Activated CD8-positive, alpha-beta memory T cell treated with anti-CD3 and anti-CD28 coated beads, Interleukin-2, amount 50 U/mL, for 4 hours (primary cell): ENCODE data around the gene SUPT4H1.
"Not testable (repeated sequence)": the region's sequence is repeated elsewhere in the genome, so short reads cannot be mapped to it uniquely, and the experiment has no call there.

Experiments used
- DNase-seq: peaks from one replicate; pipeline ENCODE4 v3.0.0-alpha.2; 2020

The SUPT4H1 gene

DNA sequence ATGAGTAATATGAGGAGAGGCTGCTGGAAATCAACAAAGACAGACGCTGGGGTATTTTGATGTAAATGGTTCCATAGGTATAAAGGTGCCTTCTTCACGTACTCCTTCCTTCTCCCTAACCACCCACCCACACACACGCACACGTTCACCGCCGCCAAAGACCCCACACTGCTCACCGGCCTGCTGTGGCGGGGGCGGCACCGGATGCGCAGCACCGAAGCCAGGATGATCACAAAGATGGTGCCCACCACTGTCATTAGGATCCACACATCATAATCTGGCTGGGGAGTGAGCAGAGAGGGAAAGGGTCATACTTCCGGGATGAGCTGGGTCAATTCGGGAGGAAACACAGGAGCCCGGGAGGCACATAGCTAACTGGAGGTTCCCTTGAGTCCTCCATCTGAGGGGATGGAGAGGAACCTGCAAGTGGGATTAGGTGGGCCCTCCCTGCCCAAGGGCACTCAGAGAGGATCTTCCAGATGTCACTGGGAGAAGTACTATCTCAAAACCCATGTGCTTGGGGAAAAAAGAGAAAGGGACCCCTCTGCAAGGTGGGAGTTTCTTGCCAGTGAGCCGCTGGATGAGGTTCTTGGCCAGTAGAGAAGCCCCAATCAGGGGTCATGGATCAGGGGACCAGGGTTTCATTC is 10.5 kb upstream of the SUPT4H1 start:
- no peak for DNase-seq

DNA sequence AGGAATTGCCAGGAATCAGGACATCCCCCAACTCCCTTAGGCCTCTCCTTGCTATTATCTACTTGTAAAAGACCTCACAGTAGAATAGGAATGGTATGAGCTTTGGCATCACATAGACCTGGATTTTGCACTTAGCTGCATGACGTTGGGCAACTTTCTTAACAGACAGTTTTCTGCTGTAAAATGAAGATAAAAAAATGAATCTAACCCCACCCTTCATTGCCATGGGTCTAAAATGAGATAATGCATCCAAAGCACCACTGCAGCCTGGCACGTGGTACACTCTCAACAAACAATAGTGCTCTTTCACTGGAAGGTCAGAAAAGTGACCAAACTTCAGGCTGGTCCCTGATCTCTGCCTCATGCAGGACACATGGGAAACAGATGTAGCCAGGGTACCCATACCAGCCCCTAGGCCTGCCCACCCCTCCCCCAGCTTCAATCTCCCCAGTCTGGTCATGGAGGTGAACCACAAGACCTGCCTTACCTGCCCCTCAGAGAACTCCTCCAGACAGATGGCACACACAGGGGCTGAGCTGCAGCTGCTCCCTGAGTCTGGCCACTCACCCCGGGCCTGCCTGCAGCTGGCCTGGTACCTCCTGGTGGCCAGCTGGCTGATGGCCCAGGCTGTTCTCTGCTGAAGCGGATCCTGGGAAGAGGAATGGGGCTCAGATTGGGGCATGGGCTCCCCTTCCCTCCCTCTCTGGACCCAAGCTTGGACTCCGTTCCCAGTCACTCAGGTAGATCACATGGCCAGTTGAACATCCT is 8.5 kb upstream of the SUPT4H1 start:
- no peak for DNase-seq

DNA sequence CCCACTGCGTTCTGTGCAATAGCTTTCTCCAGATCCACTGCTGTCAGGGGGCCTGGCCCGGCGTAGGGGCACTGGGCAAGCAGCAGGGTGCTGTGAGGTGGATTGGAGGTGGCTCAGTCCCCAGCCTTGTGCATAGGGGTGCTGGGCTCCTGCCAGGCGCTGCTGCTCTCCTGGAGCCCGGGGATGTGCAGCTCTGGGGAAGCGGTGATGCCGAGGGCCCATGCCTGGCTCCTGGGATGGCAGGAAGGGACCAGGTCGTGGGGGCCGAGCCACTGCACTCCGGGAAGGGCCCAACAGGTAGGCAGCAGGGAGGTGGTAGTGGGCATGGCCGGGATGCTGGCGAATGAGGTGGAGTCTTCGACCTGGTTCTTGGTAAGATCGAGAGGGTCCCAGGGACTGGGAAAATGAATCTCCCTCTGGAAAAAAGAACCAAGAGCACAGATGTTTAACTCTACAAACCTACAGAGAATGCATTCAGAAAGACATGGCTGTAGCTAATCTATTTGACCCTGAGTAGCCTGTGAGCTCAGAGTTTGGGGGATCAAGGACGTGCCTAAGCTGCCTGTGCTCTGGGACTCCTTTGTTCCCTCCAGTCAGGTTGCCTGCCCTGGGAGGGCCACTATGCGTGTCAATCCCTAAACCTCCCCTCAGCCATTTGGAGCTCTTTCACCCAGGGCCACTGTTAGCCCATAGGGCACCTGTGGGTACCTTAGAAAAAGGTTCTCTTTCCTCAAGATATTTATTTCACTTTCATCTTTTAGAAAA is 6.6 kb upstream of the SUPT4H1 start:
- DNase-seq, result no peak

DNA sequence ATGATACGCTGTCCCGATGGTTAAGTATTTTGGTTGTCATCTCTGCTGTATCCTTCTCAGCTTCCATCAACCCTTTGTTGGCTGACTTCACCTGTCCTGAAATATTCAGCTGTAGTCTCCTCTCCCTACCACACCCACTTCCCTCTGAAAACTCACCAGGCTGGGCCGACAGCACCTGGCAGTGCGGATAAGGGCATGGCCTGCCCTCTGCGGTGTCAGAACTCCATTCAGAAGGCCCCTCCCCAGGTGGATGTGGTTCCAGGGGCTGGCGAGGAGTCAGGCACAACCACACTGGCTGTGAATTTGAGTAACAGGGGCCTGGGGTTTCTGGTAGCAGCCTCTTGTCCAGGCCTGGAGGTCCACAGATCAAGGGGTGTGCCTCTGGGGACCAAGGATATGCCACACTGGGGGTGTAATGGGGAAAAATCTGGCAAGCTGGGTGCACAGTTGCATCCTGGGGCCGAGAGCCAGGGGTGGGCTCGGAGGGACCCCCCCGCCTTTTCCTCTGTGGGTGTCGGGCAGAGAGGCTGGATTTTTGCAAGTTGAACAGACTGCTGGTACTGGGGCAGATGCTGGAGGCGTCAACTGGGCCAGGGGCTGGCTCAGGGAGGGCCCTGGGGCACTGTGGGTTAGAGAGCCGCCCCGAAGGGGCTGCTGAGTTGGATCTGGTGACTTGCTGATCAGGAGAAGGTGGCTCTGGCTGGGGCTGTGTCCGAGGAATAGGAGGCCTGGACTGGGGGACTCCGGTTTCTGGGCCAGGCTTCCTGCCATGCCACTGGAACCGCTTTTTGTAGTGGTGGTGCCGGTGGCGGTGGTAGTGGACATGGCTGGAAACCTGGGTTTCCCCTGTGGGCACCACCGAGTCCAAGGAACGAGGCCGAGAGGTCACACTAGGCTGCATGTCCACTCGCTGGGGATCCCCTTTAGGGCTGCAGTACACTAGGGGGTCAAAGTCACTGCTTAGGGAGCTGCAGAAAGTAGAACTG is 5.6 kb upstream of the SUPT4H1 start:
- DNase-seq, result no peak

DNA sequence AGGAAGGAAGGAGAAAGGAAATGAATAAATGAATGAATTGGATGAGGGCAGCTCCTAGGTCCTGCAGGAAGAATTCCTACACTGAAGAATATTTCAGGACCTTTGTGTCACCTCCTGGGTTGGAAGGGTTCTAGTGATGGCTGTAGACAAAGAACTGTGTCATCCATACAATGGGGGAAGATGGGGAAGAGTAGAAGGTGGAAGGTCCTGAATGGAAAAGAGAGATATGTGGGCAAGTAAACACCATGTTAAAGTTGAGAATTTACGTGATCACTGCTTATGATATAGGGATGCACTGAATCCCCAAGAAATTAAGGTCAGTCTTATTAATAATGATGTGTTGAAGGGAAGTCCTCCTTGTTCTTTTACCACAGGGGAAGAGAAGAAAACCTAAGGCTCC is 4.2 kb upstream of the SUPT4H1 start:
- DNase-seq, result no peak

DNA sequence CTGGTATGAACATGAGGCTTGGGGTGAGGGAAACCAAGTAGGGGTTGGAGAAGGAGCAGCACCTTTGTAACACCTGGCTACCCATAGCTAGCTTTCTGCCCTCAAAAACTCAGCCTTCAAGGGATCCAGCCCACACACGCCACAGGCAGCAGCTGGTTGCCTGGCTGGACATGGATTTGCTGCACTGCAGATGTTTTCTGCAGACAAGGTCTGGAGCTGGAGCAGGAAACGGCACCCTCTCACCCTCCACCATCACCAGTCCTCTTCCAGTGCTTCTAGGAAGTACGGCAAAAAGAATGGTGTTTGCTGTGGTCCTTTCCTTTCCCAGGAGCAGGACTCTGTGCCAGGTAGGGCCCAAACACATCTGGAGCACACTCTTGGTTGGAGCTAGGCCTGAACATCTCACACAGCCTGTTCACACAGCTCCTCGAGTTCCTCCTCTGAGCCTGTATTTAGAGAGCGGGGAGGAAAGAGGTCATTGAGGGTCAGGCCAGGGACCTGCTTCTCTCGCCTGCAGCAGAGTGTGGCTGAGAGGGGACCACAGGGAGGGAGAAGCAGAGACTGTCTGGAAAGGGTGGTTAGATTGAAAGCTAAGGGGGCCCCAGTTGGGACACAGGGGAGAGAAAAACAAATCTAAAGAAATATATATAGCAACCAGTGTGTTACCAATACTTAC is 2.7 kb upstream of the SUPT4H1 start:
- no peak for DNase-seq

DNA sequence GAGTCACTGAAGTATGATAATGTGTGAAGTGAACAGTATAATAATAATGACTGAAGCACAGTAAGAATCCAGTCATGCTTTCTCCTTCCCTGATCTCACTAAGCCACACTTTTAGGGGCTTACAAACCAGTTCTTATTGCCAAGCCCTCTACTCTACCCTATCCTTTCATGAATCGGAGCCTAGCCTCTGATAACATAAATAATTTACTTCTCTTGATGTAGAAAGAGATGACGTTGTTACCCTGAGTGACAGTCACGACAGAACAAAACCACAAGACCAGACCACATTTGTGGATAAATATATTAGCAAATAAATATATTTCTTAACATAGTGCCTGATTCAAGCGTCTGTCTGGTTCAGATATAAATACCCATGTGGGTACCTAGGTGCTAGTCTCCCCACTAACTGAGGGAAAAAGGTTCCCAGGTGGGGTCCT is 1.4 kb upstream of the SUPT4H1 start:
- no peak for DNase-seq

DNA sequence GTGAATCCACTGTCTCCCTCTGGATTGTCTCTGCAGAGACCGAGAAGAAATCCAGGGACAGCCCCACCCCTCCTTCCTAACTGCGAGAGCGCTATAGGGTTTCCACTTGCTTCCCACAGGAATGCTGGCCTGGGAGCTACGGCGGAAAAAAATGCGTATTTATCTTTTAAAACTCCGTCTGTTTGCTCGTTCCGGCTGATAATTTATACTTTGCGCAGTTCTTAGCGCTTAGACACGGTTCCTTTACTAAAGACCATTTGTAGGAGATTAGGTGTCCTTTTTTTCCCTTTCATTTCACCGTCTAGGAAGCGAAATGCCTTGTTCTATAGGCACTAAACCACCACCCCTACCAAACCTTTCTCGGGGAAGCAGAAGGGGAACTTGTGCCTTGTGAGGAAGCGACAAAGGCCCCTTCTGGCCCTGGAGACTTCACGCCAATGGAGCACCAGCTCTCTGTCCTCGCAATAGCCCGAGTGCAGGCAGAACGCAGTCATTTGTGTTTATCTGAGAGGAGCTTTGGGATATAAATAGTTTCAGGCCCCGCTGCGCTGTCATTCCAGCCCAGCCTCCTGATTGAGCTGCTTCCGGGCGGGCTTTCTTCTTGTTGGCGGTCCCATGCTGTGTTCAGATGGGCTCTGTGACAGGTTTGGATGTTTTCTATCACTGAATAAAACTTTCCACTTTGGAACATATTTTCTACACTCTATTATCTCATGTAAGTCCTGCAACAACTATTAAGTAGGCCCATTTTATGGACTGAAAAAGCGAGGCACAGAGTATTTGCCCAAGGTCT is 791 bp upstream of the SUPT4H1 start:
- no peak for DNase-seq

DNA sequence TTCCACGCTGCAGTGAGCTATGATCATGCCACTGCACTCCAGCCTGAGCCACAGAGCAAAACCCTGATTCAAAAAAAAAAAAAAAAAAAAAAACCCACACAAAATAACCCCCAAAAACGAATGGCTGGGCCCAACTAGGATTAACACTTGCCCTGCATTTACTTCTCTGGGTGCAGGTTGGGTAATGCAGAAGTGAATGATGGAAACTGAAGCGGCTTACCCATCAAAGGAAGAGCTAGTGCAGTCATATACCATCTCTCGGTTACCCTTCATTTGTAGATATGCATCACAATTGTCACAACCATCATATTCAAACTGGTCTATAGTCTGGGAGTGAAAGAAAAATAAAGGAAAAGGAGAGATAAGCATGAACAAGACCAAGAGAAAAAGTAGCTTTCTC is 819 bp downstream of the SUPT4H1 start:
- DNase-seq, result no peak

DNA sequence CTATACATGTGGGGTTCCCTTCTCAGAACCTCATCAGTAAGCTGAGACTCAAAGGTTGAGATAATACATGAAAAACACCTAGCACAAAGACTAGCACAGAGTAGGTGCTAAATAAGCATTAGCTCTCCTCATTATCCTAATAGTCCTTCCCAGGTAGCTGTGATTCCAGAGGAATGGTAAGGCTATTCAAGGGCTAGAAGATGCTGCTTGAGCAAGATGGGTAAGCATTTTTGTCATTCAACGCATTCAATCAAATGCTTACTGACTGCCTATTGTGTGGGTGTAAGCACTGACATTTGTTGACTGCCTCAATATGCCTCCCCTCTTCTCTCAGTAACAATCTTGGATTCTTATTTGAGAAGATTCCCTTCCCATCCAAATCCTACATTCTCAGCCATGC is 4.0 kb downstream of the SUPT4H1 start:
- DNase-seq, result no peak

DNA sequence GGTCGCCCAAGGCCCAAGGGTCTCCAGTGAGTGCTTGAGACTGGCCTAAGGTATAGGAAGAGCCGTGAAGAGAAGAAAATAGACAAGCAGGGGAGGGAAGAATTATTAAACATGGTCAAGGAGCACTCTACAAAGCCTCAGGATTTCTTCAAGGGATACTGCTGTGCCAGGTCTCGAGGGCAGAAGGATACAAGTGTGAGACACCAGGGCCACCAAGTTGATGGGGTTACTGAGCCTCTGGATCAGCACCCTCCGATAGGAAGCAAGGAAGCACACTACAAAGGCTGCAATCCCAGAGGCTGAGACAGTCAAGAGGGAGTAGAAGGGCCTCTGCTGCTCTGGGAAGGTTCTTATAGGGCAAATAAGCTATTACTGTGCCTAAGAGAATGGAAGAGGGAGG is 6.5 kb downstream of the SUPT4H1 start:
- DNase-seq, result no peak

DNA sequence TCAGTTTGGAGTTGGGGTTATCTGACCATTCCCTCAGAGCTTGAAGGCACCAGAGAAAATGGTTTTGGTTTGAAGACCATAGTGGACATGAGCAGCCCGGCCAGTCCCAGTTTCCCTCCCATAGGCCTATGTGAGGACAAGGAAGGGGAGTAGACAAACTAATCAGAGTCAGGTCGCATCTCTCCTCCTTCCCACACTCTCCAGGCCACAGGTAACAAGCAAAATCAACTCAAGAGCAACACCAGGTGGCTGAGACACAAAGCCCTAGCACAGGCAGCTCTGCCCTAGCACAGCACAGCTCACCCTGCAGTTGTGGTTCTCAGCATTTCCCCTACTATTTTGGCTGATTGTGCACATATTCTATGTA is 7.2 kb downstream of the SUPT4H1 start:
- DNase-seq, result peak; percentile 65

DNA sequence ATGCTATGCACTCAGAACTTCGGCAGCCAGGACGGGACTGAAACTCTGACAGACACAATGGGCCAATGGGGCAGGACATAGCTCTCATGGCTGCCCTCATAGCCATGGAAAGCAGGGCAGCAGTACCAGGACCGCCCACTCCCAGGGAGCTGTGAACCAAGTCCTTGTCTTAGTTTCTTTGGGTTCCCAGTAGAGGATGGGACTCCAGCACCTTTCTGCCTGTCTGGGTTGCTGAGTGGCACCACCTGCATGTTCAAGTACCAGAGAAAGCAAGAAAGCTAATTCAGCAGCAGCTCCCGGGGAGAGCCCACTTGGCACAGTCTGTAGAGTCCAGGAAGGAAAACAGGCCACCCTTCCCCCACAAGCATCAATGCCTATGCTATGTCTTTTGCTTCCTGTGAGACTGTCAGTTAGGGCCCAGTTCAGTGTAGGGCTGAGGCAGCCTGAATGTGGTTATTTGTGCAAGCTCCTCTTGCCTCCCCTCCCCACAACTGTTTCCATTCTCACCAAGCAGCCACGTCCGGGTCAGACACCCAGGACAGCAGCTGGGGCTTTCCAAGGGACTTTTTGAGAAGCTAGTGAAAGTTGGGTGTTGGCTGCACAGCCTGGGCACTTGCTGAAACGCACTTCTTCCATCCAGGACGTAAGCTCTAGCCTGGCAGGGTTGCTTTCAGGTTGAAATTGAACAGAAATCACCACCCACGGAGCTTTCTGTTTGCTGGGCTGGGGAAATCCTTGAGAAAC is 7.8 kb downstream of the SUPT4H1 start:
- DNase-seq, result peak; percentile 82

DNA sequence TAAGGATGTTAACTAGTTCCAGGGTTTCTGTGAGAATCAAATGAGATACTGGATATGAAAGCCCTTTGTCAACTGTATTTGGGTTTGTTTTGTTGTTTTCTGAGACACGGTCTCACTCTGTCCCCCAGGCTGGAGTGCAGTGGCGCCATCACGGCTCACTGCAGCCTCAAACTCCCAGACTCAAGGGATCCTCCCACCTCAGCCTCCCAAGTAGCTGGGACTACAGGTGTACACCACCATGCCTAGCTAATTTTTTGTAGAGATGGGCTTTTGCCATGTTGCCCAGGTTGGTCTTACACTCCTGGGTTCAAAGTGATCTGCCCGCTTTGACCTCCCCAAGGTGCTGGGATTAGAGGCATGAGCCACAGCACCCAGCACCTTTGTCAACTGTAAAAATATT is 8.9 kb downstream of the SUPT4H1 start:
- DNase-seq, result no peak

DNA sequence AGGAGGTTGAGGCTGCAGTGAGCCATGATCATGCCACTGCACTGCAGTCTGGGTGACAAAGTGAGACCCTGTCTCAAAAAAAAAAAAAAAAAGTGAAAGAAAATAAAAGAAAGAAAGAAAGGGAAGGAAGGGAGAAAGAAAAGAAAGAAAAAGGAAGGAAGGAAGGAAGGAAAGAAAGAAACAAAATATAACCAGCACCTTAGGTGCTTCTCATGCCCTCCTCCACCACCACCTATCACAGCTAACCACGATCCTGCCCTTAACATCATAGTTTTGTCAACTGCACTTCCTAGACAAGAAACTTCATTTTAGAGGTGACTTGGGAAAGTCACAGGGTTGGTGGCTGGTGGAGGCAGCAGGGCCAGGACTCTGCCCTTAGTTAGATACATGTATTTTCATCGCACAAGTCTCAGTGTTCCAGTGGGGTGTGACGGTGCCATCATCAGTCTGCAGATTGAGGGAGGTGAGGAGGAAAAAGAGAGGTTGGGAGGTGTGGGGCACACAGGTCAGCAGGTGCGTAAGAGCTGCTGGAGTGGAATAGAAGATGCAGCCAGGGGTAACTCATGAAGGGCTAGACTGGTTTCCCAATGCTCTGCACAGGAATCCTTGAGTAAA is 10.0 kb downstream of the SUPT4H1 start:
- DNase-seq, result no peak

DNA sequence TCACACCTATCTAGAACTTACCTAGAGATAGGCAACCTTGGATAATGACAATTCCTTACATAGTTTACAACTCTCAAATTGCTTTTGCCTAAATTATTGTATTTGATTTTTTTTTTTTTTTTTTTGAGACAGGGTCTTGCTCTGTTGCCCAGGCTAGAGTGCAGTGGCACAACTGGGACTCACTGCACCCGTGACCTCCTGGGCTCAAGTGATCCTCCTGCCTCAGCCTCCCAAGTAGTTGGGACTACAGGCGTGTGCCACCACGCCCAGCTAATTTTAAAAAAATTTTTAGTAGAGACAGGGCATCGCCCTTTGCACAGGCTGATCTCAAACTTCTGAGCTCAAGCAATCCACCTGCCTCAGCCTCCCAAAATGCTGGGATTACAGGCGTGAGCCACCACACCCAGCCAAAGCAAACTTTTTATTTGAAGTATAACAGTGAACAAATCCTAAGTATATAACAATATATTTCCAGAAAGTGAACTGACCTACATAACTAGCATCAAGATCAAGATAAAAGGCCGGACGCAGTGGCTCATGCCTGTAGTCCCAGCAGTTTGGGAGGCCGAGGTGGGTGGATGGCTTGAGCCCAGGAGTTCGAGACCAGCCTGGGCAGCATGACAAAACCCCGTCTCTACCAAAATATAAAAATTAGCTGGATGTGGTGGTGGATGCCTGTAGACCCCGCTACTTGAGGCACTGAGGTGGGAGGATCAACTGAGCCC is 10.7 kb downstream of the SUPT4H1 start:
- DNase-seq, result not testable (repeated sequence)

DNA sequence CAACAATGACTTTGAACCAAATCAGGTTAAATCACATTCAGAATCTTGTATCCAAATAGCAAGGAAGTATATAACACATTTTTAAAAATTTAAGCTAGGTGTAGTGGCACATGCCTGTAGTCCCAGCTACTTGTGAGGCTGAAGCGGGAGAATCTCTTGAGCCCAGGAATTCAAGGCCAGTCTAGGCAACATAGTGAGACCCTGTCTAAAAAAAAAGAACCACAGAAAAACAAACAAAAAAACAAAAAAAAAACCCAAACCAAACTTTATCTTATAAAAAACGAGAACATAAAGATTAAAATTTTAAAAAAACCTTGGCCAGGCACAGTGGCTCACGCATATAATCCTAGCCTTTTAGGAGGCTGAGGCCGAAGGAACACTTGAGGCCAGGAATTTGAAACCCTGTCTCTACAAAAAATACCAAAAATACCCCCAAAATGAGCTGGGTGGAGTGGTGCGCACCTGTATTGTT is 11.6 kb downstream of the SUPT4H1 start:
- no peak for DNase-seq

DNA sequence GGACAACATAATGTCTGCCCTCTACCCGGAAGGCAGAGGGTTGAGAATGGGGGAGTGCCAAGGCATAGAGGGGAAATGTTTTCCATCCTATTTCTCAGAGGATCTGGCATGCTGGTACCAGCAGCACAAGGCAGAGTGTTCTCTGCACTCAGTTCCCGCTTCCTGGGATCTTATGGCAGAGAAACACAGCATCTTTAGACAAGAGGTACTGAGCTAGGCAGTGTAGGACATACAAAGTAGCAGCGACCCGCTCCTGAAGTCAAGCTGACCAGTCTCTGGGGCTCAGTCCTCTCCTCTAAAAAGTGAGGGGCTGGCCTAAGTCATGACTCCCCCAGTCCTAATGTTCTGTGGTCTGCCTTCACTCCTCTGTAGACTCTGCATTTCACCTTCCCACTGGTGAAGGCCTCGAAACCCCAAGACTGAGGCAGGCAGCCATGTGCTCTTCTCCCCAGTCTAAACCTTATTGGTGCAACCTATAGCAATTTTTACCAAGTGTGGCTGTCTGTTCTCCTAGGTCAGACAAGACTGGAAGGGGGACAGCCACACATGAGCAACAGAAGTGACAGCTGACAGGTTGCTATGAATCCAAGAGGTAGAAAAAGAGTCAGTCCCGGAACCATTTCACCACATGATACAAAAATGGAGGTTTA is 12.1 kb downstream of the SUPT4H1 start:
- DNase-seq, result no peak
